Measurements from ENCODE around the gene PI4KB. TPM values are rescaled to one million over a fixed set of nuclear protein-coding genes. Genes with fewer than 3 reads are reported as not detected.

Gene PI4KB
- polyA plus RNA-seq, 1 of the 3 experiments (the other 2 are of a cell fraction) = 62.9 TPM

- DNase-seq = no peak
- Histone ChIP-seq H3K4me1 (ENCODE audit: control insufficient read depth in 1 of 2, insufficient read depth in 2 of 2, low read depth in 1 of 2, low read length in 1 of 2) (no peaks in the 10 kb centered on the region), H4K20me1 (ENCODE audit: insufficient read depth) (no peaks in the 10 kb centered on the region), H3K36me3 (replicated peaks in 1 of 2; ENCODE audit: control insufficient read depth in 1 of 2, insufficient read depth in 2 of 2, low read length in 1 of 2) (no peaks in the 10 kb centered on the region), H3K4me2 (no peak overlapping the region), H3K27ac (ENCODE audit: low read depth in 2 of 2, low read length in 1 of 2) (no peak overlapping the region), H3K4me3 (ENCODE audit: low read depth in 2 of 2, low read length in 1 of 2) (no peak overlapping the region), H3K9me3 (peaks cover 7% of the 10 kb centered on the region; the same call in 1 of the 2 replicates), H3K9me2 (no peaks in the 10 kb centered on the region), H3K9ac (no peak overlapping the region), H2AFZ (ENCODE audit: low read depth) (no peak overlapping the region), H3F3A (replicated peaks; ENCODE audit: insufficient read depth) (no peaks in the 10 kb centered on the region), H3K79me2 (ENCODE audit: insufficient read depth) (no peaks in the 10 kb centered on the region), H3K27me3 (ENCODE audit: insufficient read depth) (no peaks in the 10 kb centered on the region)
- TF ChIP-seq JUND (IDR thresholded peaks at IDR 0.05) (no peak), POLR2AphosphoS5 (IDR thresholded peaks at IDR 0.05; ENCODE audit: low read depth, low read length) (no peak), EZH2phosphoT487 (IDR thresholded peaks at IDR 0.05; ENCODE audit: borderline replicate concordance, low read depth) (no peak)
- TF ChIP-seq, protein P1, sequence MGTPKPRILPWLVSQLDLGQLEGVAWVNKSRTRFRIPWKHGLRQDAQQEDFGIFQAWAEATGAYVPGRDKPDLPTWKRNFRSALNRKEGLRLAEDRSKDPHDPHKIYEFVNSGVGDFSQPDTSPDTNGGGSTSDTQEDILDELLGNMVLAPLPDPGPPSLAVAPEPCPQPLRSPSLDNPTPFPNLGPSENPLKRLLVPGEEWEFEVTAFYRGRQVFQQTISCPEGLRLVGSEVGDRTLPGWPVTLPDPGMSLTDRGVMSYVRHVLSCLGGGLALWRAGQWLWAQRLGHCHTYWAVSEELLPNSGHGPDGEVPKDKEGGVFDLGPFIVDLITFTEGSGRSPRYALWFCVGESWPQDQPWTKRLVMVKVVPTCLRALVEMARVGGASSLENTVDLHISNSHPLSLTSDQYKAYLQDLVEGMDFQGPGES (IDR thresholded peaks at IDR 0.05; ENCODE audit: low read depth, low read length) = no peak
- WGBS (ENCODE audit: low lambda C conversion rate) = 50% methylated on average over 2 of the region's 3 CpGs
- ChIA-PET POLR2A (no interaction called here), CTCF (interaction anchor here (0.8 to 1.7 kb wide), 2 partner anchors 22 kb away, joined by 4 to 10 read pairs; no protein-coding TSS in a partner anchor)
Observed at GRCh38 chr1:151362308-151363155, 35.3 kb upstream of the PI4KB start.

DNA sequence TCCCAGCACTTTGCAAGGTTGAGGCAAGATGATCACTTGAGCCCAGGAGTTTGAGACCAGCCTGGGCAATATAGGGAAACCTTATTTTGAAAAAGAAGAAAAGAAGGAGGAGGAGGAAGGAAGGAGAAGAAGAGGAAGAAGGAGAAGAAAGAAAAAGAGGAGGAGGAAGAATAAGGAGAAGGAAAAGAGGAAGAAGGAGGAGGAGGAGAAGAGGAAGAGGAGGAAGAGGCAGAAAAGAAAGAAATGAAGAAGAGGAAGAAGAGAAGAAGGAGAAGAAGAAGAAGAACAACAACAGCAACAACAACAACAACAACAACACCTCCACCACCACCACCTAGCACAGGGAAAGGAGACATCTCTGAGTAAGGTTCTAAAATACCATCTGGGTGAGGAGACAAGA is 34.7 kb upstream of the PI4KB start:
- no peaks in the 10 kb centered on the region for H3K36me3 ChIP-seq (replicated peaks in 1 of 2; ENCODE audit: control insufficient read depth in 1 of 2, insufficient read depth in 2 of 2, low read length in 1 of 2)
- peaks cover 7% of the 10 kb centered on the region; the same call in 1 of the 2 replicates for H3K9me3 ChIP-seq
- H3K27me3 ChIP-seq (ENCODE audit: insufficient read depth) = no peaks in the 10 kb centered on the region
- ChIA-PET POLR2A (no interaction called here), CTCF (interaction anchor here (1.0 to 1.7 kb wide), 2 partner anchors 9 to 21 kb away, joined by 3 to 10 read pairs; no protein-coding TSS in a partner anchor)
- H3K9me2 ChIP-seq = no peaks in the 10 kb centered on the region
- no peak overlapping the region for H3K4me2 ChIP-seq
- H3K4me3 ChIP-seq (ENCODE audit: low read depth in 2 of 2, low read length in 1 of 2) = no peak overlapping the region
- H2AFZ ChIP-seq (ENCODE audit: low read depth) = no peak overlapping the region
- no peak for DNase-seq
- no peaks in the 10 kb centered on the region for H3F3A ChIP-seq (replicated peaks; ENCODE audit: insufficient read depth)
- no peaks in the 10 kb centered on the region for H4K20me1 ChIP-seq (ENCODE audit: insufficient read depth)
- no peak overlapping the region for H3K27ac ChIP-seq (ENCODE audit: low read depth in 2 of 2, low read length in 1 of 2)
- no peaks in the 10 kb centered on the region for H3K4me1 ChIP-seq (ENCODE audit: control insufficient read depth in 1 of 2, insufficient read depth in 2 of 2, low read depth in 1 of 2, low read length in 1 of 2)
- H3K79me2 ChIP-seq (ENCODE audit: insufficient read depth) = no peaks in the 10 kb centered on the region
- TF ChIP-seq JUND (IDR thresholded peaks at IDR 0.05) (no peak), TEAD4 (IDR thresholded peaks at IDR 0.05; ENCODE audit: borderline replicate concordance, insufficient read depth) (no peak)
- H3K9ac ChIP-seq = no peak overlapping the region

DNA sequence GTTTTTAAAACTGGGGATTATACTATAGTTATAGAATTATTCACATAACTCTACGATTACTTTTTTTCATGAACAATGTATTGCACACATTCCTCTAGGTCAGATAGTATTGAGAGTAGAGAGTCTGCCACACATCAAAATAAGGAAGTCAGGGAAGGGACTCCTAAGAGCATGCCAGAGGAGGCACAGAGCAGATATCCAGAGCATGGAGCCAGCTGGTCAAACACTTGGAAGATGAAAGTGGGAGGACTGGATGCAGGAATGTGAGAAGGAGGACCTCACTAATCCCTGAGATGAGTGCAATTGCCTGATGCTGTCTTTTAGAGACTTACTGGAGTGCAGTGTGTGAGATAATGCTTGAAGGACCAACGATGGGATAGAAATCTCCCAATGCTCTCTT is 29.5 kb upstream of the PI4KB start:
- no peaks in the 10 kb centered on the region for H3K9me3 ChIP-seq
- CTCF ChIA-PET = interaction anchor here (1.6 kb wide), 1 partner anchor 16 kb away, joined by 7 read pairs; no protein-coding TSS in a partner anchor
- H3K27ac ChIP-seq (ENCODE audit: low read depth in 2 of 2, low read length in 1 of 2) = no peak overlapping the region
- no peak overlapping the region for H2AFZ ChIP-seq (ENCODE audit: low read depth)
- H3F3A ChIP-seq (replicated peaks; ENCODE audit: insufficient read depth) = no peaks in the 10 kb centered on the region
- H4K20me1 ChIP-seq (ENCODE audit: insufficient read depth) = no peaks in the 10 kb centered on the region
- H3K79me2 ChIP-seq (ENCODE audit: insufficient read depth) = no peaks in the 10 kb centered on the region
- H3K27me3 ChIP-seq (ENCODE audit: insufficient read depth) = no peaks in the 10 kb centered on the region; the same call in 1 of the 2 replicates
- no peak for DNase-seq
- no peaks in the 10 kb centered on the region for H3K36me3 ChIP-seq (replicated peaks in 1 of 2; ENCODE audit: control insufficient read depth in 1 of 2, insufficient read depth in 2 of 2, low read length in 1 of 2)
- H3K4me1 ChIP-seq (ENCODE audit: control insufficient read depth in 1 of 2, insufficient read depth in 2 of 2, low read depth in 1 of 2, low read length in 1 of 2) = no peaks in the 10 kb centered on the region
- H3K4me2 ChIP-seq = no peak overlapping the region
- WGBS (ENCODE audit: low lambda C conversion rate) = 21% methylated on average over 2 of the region's 2 CpGs
- POLR2A ChIA-PET = no interaction called here
- H3K9ac ChIP-seq = no peak overlapping the region
- H3K4me3 ChIP-seq (ENCODE audit: low read depth in 2 of 2, low read length in 1 of 2) = no peak overlapping the region
- H3K9me2 ChIP-seq = no peaks in the 10 kb centered on the region
- no peak for TF ChIP-seq GATA2 (CRISPR knock-in tag; IDR thresholded peaks at IDR 0.05)
- TF ChIP-seq ZBTB33 (IDR thresholded peaks at IDR 0.05; ENCODE audit: borderline replicate concordance, low read depth) = no peak
- no peak for TF ChIP-seq YY1 (IDR thresholded peaks at IDR 0.05; ENCODE audit: low read depth)
- TF ChIP-seq, protein P2, sequence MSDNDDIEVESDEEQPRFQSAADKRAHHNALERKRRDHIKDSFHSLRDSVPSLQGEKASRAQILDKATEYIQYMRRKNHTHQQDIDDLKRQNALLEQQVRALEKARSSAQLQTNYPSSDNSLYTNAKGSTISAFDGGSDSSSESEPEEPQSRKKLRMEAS (IDR thresholded peaks at IDR 0.05; ENCODE audit: low read depth) = no peak
- no peak for TF ChIP-seq SIN3A (IDR thresholded peaks at IDR 0.05; ENCODE audit: borderline replicate concordance, low read depth, low read length)
- TF ChIP-seq TAF1 (IDR thresholded peaks at IDR 0.05; ENCODE audit: borderline replicate concordance, low read depth, low read length) = no peak
- TF ChIP-seq FOXM1 (IDR thresholded peaks at IDR 0.05; ENCODE audit: low read depth) = no peak
- no peak for TF ChIP-seq REST (IDR thresholded peaks at IDR 0.05; ENCODE audit: low read depth, low read length)
- TF ChIP-seq POLR2AphosphoS5 (IDR thresholded peaks at IDR 0.05; ENCODE audit: low read depth, low read length) = no peak
